Embryonic facial prominence (tissue), 1 donor: Measurements from ENCODE around the gene TECPR2.
"Not testable (repeated sequence)": the region's sequence is repeated elsewhere in the genome, so short reads cannot be mapped to it uniquely, and the experiment has no call there.

ENCODE experiments used
- DNase-seq: peaks from one replicate; pipeline ENCODE4 v3.0.0-alpha.2; 2016; ENCODE audit errors: extremely low spot score

Gene TECPR2

DNA sequence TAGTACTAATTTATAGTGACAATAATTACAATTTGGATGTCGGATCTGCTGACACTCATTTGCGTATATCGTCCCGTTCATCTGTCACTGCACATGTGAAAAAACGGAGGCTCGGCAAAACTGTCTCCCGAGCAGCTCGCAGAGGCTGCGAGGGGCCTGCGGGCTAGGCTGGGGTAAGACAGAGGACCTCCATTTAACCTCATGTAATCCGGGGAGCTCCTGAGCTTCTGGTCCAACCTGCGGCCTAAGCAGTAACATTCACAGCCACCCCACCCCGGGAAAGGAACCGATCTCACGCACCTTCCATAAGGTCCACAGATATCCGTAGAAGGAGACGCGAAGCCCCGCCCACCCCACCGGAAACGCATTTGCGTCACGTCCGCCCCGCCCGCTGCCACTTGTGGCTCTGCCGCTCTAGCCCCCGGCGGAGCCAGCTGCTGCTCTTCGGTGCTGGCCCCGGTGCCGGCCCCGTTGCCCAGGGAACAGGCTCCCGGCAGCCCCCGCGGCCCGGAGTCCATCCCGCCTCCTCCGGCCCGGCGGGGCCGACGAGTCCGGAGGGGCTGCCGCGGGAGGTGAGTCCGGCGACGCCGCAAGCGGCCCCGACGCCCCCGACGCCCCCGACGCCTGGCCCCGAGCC, at the start of gene TECPR2, which contains the start of gene CINP:
Gene TECPR2 (plus strand): TSS at position 397 of the 637 bp plus-strand sequence. CDS start 13,781 bp downstream, outside the sequence.
Gene CINP (minus strand): TSS at position 346 of the 637 bp plus-strand sequence. CDS start 39 bp downstream, at position 307.
- peak; percentile 92 for DNase-seq

- peak; percentile 71 for DNase-seq
These were observed 48.3 kb upstream of the TECPR2 start for GRCh38 chr14:102314242-102315011.

DNA sequence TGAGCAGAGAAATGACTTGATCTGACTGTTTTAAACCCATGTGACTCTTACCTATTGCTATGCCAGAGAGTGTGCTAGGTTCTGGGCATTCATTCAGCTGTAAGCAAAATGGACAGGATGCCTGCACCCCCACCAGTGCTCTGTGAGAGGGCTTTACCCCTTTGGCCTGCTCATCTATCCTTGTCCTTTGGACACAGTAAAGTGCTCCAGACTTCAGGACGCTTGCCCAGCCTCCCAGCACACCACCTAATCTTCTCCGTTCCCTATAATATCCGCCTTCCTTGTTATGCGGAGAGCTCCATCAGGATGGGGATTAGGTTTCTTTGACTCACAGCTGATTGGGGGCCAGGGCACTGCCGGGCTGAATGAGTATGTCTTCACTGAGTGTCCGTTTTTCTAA, 47.6 kb upstream of the TECPR2 start:
- DNase-seq: no peak

DNA sequence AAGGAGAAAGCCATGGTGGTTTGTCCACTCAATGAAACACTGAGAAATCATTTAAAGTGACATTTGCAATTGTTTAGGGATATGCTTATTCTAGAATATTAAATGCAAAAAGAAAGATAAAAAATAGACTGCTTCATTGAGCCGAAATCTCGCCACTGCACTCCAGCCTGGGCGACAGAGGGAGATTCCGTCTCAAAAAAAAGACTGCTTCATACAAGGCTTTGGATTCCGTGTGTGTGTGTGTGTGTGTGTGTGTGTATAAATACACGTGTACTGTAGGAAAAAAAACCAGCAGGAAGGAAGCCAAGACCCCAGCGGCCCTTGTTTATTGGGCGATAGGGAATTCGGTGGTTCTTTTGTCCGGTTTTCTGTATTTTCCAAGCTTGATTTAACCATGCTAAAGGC, 46.4 kb upstream of the TECPR2 start:
- DNase-seq: peak; percentile 62

DNA sequence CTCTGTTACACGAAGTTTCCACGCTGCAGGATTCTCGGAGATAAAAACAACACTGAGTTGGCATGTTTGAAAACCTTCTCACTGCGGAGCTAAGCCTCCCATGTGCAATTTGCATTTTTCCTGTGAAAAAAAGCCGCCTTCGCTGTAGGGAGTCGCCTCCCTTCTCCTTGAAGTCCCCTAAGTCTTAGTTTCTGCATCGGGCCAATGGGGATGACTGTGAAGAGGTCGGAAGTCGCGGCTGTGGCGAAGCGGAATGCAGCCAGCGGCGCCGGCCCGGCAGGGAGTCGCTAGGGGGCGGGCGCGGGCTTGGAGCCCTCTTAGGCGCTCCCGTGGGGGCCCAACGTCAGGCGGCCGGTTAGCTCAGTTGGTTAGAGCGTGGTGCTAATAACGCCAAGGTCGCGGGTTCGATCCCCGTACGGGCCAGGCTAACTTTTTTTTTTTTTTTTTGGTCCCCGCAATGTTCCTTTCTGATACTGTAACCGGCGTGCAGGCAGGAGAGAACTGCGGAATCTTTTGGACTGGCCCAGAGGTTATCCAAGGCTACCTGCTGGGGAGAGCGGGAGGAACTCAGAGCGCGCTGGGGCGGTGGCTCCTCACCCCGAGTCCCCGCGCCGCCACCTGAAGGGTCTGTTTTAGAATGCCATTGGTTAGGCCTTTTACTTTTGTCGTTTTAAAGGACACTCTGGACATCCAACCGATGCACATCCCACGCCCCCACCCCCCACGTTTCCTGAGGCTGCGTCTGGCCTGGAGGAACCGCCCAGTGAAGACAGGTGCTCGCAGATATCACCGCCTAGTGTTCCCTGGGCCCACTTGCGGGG, 45.8 kb upstream of the TECPR2 start:
- peak; percentile 86 for DNase-seq

DNA sequence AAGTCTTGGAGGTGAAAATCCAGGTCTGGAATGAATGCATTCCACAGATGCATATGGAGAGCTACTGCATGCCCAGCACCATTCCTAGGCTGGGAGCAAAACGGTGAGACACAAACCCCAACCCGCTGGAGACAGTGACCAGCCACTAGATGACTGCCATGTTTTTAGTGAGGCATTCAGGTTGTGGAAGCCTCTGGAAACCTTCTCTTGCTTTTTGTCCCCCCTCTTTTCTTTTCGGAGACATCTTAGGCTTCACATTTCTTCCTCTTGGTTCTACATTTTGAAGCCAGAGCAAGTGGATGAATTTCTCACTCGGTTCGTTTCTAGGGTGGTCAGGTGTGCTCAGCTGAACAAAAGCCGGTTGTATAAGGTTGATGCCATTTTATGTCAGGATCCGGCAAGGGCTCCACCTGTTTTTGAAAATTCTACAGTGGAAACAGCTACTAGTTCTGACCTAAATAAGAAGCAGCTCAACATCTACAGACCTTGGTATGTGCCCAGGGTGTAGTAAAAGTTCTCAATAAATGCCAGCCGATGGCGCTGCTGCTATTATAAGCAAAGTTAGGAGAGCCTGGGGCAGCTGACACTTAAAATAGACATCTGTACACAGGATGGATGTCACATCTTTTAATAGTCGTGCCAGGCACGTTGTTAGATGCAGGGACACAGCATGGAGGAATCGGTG, 45.0 kb upstream of the TECPR2 start:
- no peak for DNase-seq

DNA sequence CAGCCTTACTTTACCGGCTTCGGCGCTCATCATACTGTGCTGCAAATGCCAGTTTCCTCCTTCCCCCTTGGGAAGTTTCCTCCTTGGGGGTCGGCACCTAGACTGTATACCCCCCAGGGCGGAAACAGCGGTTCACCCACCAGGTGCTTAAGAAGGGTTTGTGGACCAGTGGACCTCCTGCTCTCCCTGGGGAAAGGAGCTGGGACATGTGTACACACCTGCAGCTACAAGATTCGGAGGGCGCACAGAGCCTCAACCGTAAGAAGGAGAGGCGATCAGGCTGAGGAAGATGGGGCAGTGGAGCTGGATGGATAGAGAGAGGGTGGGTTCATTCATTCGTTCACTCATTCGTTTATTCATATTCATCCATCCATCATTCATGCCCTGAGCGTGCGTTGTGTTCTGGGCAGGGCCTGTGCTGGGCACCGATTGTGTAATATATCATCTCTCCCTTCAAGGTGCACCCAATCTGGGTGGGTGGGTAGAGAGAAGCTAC, 43.9 kb upstream of the TECPR2 start:
- no peak for DNase-seq

GRCh38 chr14:102319351-102320032, 43.2 kb upstream of the TECPR2 start, which contains the start of gene ZNF839:
Gene ZNF839 (plus strand): TSS chr14:102319746. CDS start chr14:102319766, 20 bp downstream.
- peak; percentile 98 for DNase-seq

DNA sequence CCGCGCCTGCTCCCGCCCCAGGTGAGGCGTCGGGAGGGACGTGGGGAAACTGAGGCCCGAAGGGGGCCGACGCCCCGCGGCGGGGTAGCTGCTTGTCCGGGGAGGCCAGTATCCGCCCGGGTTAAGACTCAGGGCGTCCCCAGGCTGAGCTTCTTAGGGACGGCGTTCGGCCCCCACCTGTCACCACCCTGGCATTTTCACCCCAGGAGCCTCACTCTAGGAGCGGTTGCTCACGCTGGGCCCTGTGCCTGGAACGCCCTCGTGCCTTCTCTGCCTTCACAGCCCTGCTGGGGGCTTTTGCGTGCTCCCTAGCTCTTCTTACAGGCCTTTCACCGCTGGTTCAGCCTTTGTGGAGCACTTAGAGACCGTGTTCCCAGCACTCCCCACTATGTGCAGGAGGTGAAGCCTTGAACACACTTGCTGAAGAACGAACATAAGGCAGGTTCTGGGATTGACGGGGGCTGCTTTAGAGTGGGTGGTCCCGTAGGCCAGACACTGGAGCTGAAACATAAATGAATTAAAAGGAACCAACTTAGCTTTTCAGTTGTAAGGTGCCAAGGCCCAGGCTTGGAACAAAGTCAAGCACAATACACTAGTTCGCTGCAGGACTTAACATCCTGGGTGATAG, 42.6 kb upstream of the TECPR2 start:
- DNase-seq: no peak

DNA sequence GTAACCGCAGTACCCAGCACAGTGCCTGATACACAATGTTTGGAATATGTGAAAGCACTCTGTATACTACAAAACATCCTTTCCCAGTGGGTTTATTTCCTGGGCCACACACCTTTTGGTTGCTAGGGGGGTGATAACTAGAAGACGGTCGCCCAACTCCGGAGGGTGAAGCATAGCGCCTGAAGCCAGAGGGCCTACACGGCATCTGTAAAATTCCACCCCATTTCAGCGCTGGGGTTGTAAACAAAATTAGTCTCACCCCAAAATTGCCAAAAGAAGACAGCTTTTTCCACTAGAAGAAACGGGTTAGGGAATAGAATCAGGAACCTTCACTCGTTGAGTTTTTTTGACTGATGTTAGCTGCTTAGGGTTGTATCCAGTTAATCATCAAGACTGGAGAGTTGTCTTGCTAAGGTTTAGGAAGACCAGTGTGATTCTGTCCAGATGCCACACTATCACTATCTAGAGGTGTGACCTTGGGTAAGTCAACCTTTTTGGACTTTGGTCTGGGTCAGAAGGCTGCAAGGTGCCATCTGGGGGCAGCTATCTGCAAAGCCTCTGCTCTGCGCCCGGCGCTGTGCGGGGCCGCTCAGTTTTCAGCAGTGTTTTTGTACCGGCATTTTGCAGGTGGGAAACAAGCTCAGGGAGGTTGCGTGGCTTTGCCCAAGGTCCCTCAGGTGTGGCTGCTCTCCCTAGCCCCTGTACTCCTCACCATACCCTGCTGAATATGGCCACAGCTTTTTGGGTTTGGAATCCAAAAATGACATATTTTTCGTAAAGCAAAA, 41.9 kb upstream of the TECPR2 start:
- DNase-seq: no peak

DNA sequence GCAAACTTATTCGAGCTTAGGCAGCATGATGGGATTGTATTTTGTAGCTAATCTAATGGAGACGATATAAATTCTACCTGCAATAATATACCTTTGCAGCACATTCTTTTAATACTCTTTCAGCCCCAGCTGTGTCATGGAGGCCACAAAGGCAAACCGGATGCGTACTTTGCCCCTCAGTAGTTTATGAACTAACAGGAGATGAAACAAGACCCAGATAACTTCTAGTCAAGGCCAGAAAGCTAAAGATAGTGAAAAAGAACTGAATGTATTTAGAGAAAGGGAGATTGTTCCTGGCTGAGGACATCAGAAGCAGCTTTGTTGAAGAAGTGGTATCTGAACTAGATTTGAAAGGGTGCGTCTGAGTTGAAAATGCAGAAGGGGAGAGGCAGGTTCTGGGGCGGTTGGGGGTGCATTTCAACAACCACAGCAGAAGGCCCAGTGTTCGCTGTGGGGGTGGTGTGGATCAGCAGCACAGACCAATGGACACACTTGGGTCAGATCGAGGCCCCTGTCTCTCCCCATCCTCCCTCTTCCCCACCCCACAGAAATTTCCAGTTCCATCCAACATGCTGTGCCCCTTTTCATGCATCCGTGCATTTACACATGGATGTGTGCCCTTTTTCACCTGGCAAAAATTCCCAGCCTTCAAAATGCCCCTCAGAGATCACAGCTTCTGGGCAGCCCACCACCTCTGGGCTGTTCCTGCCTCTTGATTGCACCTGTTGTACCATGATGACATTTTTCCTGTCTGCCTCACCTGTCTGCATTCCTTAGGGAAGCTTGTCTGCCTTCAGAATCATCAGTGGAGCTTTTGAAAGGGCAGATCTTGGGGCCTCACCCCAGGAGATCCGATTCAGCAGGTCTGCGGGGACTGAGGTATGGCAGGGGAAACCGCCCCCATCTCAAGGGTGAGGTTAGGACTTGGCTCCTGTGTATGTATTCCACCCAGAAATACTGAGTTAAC, 41.0 kb upstream of the TECPR2 start:
- DNase-seq: no peak

DNA sequence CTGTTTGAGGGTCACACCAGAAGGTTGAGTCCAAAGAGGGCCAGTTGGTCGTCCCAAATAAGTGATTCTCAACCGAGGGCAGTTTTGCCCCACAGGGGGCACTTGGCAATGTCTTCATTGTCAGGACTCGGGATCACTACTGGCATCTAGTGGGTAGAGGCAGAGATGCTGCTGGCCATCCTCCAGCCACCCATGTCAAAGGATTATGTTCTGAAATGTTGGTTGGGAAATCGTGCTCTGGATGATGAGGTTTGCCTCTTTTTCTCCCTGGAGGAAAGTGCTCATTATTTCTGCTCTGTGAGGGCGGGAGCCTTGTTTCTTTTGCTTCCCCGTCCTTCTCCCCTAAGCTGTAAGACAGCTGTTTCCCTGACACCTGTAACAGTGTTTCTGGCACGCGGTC, 39.6 kb upstream of the TECPR2 start:
- no peak for DNase-seq

DNA sequence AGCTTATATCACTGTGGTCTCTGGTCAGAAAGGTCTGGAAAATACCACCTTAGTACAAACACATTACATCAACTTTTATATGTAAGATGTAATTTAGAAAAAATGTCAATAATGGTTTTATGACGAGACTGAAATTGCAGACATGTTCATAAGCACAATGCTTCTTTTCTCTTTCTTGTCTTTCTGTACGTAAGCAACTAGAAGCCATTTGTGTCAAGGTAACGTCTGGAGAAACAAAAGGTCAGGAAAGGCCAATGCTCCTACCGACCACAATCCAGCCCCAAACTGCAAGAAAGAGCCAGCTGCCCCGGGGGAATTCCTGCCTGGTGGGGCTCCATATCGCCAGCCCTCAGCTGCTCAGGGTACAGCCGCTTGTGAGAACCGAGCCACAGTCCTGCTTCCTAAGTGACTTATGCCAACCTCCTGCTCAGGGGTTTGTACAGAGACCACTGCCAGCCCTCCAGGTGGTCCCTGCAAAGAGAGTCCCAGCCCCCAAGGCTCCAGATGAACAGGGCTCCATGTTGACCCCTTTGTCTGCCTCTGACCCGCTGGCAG, 36.9 kb upstream of the TECPR2 start:
- DNase-seq: no peak

- DNase-seq: no peak
These were observed 36.2 kb upstream of the TECPR2 start for GRCh38 chr14:102326583-102326982.

DNA sequence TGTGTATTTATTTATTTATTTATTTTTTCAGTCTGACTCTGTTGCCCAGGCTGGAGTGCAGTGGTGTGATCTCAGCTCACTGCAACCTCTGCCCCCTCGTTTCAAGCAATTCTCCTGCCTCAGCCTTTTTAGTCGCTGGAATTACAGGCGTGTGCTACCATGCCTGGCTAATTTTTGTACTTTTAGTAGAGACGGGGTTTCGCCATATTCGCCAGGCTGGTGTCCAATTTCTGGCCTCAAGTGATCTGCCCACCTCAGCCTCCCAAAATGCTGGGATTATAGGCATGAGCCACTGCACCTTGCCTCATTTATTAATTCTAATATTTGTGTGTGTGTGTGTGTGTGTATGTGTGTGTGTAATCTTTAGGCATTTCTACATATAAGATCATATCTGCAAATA, 33.4 kb upstream of the TECPR2 start:
- DNase-seq: not testable (repeated sequence)

DNA sequence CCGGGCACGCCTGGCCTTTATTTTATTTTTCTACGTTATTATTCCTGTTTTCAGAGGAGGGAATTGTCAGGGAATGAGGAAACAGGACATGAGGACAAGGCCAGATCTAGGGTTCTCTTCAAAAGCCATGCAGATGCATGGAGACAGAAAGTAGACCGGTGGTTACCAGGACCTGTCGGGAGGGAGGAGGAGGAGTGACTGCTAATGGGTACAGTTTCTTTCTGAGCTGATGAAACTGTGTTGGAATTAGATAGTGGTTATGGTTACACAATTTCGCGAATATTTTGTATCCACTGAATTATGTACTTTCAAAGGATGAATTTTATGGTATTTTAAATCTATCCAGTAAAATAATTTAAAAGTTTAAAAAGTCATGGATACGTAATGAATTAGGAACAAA, 31.9 kb upstream of the TECPR2 start:
- DNase-seq: no peak

- no peak for DNase-seq
These were observed 29.4 kb upstream of the TECPR2 start for GRCh38 chr14:102333390-102333789.
